Keratinocyte (primary cell): ENCODE measurements around the gene GSTA1.

Source experiments
- CTCF ChIP-seq, 3 experiments: IDR thresholded peaks in 1 of 3; conservative IDR thresholded peaks in 1 of 3; optimal IDR thresholded peaks in 1 of 3; 2 replicates in 2 of 3; 3 replicates in 1 of 3; pipeline versions ENCODE3 to v1.5.1; 2011; ENCODE audit warnings: low read length in 3 of 3, mild to moderate bottlenecking in 3 of 3, moderate library complexity in 2 of 3, control low read depth in 1 of 3, inconsistent platforms in 1 of 3; ENCODE audit not compliant: insufficient read depth in 2 of 3; ENCODE audit errors: extremely low read depth in 1 of 3
- EZH2 ChIP-seq: IDR thresholded peaks from one replicate; pipeline ENCODE4 v1.6.1; 2012; ENCODE audit warnings: inconsistent platforms, mild to moderate bottlenecking, low read length, moderate library complexity

GRCh38 chr6:52849137-52849536 is 45.5 kb upstream of the GSTA1 start:
- TF ChIP-seq CTCF (optimal IDR thresholded peaks at IDR 0.05 in 1 of 3, IDR thresholded peaks at IDR 0.05 in 1 of 3, conservative IDR thresholded peaks at IDR 0.05 in 1 of 3; ENCODE audit: extremely low read depth in 1 of 3, insufficient read depth in 2 of 3, low read length in 3 of 3) (no peak), EZH2 (no peak)
